Measurements from ENCODE around the gene NTN4. TPM values are rescaled to one million over a fixed set of nuclear protein-coding genes. Genes with fewer than 3 reads are reported as not detected.
"Not testable (repeated sequence)": the region's sequence is repeated elsewhere in the genome, so short reads cannot be mapped to it uniquely, and the experiment has no call there.

The NTN4 gene
- total RNA-seq, result 44.3 TPM

DNA sequence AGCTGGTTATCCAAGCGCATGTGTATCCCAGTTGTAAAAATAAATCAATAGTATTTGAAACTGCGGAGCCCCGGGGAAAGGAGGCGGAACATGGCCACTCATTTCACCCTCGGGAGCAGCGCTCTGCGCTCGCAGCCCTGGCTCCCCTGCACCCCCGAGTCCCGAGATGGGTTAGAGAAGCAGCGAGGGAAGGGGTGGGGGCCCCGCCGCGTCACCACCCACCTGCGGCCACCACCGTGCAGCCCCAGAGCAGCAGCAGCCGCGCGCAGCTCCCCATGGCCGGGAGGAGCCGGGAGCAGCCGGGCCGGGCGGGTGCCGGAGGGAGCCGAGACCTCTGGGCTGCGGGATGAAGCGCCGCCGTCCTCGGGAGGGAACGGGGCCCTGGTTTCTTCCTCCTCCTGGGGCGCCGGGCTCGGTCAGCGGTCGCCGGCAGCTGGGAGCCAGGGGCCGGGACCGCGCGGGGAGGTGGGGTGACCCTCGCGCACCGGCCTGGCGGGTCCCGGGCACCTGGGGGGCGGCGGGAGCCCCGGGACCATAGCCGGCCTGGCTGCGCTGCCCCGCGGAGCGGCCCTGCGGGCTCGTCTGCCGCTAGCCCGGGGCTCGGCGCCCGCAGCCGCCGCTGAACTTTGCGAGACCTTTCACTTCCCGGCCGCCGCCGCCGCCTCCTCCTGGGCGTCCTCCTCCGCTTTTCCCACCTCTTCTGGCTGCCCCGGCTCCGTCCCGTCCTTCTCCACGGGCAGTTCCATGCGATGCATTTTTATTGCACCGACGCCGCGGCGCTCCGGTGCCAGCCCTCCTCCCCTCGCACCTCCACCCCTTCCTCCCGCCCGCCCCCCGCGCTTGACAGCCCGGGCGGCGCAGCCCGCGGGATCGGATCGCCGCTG is at the start of gene NTN4:
Gene NTN4, minus strand, starts transcription at position 732 of the 884 bp plus-strand sequence. Its CDS starts 455 bp downstream, at position 277.
- DNase-seq, result no peak

GRCh38 chr12:95838125-95838524 is 47.6 kb upstream of the NTN4 start:
- DNase-seq, result no peak

DNA sequence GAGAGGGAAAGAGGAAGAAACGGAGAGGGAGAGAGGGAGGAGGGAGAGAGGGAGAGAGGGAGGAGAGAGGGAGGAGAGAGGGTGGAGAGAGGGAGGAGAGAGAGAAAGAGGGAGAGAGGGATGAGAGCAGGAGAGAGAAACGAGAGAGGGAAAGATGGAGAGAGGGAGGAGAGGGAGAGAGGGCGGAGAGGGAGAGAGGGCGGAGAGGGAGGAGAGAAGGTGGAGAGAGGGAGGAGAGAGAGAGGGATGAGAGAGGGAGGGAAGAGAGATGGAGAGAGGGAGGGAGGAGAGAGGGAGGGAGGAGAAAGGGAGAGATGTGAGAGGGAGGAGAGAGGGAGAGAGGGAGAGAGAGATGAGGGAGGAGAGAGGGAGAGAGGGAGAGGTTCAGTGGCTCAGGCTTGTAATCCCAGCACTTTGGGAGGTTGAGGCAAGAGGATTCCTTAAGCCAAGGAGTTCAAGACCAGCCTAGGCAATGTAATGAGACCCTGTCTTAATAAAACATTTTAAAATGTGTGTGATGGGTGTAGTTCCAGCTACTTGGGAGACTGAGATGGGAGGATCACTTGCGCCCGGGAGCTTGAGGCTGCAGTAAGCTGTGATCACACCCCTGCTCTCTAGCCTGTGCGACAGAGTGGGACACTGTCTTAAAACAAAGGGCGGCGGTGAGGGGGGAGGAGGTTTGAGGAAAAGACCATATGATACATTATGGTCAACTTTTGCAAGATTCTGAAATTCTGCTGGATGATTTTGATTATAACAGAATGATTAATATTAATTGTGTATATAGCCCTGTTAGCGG is 46.9 kb upstream of the NTN4 start:
- no peak for DNase-seq

GRCh38 chr12:95836630-95837239 is 46.2 kb upstream of the NTN4 start:
- DNase-seq, result no peak

DNA sequence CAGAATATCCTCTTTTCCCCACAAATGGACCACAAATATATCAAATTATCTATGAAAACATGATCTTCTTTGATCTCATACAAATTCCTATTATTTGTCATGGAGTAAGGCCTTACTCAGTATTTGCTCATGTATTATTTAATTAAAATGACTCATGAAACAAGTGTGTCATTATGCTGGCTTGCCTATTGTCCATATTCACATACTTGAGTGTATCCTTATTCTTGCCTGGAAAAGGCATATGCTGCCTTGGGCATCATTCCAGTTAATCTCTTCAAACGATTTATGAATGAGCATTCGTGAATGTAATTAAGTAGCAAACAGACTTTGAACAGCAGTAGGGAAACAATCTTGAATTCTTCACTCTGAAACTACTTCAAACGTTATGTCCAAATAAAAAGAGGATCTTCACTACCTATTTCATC is 45.6 kb upstream of the NTN4 start:
- no peak for DNase-seq

DNA sequence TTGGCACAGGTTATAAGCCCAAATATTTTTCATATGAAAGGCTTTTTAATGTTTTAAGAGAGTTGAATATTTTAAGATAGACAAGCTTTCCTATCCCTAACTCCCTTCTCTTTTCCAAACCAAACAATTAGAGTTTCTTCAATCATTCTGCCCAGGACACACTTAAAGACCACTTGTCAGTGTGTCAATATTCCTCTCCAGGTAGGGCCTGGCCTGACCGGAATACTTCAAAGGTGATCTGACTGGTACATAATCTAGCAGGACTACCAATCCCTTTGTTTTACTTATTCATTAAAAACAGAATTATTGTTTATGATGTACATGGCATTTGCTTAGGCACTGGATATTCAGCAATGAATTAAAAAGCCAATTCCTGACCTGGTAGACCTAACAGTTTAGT is 44.0 kb upstream of the NTN4 start:
- DNase-seq, result no peak

DNA sequence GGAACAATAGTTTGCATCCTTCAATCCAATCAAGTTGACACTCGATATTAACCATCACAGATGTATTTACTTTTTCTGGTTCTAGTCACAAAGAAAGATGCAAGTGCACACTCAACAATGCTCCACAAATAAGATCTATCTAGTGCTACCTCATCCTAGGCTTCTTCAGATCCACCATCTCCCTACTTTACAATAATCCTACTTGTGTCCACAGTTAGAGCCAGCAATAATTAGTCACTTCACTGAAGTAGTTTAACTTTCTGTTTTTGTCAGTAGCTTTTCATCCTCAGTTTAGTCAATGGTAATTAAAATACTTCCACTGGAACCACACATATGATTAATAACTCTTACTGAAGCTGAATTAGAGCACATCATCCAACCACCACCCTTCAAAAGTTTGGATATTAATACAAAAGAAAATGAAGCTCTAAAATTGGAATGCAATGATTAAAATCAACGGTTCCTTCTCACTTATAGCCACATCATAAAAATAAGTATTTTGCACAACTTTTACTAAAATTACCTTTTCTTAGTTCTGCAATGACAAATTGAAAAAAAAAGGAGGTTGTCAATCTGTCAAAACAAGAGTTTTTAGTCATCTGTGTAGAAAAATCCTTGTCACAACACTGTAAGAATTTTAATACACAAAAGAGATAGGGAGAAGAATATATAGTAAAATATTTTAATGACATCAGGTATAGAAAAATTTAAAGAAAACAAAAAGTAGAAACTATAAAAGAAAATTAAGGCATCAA is 39.9 kb upstream of the NTN4 start:
- DNase-seq, result no peak

GRCh38 chr12:95829395-95829794 is 38.8 kb upstream of the NTN4 start:
- no peak for DNase-seq

DNA sequence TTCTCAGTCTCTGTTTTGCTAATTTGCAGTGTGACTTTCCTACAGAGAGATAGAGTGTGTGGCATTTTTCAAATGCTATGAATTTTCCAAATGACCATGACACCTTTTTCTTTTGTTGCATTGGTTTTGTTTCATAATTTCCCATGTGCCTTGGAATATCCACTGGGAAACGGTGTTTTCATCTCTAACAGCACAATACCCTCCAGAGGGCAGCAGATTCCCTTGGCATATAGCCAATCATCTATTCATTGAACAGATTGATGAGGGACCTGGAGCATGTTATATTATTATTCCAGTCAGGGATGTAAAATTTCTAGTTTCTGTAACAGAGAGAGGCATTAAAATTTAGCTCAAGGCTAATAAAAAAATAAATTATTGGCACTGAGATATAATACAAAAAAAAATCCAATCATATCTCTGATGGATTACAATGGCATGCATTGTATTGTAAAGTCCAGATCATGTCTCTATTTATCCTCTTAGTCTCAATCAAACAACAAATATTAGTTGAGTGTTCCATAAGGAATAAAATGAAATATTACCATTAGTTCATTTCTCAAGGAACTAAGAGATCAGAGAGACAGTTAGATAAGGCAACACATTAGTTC is 29.6 kb upstream of the NTN4 start:
- no peak for DNase-seq

DNA sequence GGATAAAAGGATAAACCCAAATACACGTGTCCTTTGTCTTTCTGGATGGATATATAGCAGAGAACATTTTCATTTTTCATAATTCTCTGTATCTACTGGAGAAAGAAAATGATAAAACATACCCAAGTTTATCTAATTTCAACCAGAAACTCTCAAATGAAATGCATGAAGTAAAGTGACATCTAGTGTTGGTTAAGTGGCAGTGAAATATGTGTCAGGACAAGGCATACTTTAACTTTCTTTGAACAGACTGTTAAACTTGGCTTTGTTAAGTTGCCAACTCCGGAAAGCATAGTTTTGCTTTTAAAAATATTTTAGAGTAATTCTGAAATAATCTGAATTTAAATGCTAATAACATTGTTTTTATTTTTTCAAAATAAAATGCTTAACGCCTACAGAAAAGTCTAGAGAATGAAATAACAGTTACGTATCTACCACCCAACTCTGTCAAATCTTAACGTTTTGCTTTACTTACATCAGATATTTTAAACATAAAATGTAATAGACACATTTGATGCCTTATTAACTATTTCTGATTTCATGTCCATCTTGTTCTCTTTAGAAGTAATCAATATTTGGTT is 25.2 kb upstream of the NTN4 start:
- DNase-seq, result no peak

DNA sequence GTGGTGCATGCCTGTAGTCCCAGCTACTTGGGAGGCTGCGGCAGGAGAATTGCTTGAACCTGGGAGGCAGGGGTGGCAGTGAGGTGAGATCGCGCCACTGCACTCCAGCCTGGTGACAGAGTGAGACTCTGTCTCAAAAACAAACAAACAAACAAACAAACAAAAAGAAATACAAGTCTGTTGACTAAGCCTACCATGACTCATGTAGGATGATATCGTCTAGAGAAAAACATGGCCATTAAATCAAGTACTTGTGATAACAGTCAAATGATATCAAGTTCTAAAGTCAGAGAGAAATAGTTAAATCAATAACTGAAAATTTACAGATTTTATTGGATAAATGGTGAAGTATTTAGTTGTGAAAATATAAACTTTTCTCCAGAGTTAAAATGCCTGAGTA is 21.6 kb upstream of the NTN4 start:
- DNase-seq, result not testable (repeated sequence)

GRCh38 chr12:95810411-95810810 is 19.8 kb upstream of the NTN4 start:
- DNase-seq, result no peak

- DNase-seq, result no peak
Observed at GRCh38 chr12:95809000-95809680, 18.6 kb upstream of the NTN4 start.

- no peak for DNase-seq
Observed at GRCh38 chr12:95808146-95808545, 17.6 kb upstream of the NTN4 start.

DNA sequence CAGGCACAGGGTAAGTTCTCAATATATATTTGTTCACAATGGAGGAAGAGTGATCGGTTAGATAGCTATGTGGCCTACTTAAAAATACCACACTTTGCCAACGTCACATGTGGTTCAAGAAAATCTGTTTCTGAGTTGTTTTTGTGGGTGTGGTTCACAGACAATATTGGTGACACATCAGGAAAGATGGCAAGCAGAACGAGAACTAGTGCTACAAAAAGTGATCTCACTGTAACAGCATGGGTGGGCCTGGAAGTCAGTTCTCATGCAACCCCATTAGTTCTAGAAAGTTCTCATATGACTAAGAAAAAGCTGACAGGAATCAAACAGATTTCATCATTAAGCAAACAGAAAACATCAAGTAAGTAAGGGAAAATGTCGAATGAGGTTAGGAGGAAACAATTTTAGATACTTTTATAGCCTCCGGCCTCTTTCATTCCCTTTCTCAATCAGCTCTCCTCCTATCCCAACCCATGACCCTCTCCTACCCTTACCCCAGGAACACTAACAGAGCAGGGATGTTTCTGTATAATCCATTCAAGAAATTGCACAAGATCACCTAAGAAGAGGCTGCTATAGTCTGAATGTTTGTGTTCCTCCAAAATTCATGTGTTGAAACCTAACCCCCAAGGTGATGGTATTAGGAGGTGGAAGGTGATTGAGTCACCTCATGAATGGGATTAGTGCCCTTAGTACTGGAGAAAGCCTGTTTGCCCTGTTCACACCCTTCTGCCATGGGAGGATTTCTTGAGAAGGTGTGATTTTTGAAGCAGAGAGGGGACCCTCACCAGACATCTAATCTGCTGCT is 15.5 kb upstream of the NTN4 start:
- DNase-seq, result no peak

GRCh38 chr12:95804291-95804690 is 13.7 kb upstream of the NTN4 start:
- no peak for DNase-seq

DNA sequence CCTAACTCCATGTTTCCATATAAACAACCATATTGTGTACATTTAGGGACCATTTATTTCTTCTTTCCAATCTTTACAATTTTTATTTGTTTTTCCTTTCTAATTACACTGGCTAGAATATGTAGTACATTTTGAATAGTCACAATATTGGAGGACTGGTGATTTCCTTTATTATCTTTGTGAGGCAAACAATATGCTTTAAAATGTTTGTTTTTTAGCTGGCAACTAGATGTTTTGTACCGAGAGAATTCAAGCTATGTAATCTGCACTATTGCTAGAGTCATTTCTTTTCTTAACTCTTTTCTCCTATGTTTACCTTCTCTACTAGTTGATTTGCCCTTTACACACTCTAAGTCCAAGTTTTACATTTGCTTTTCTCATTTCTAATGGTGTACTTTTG is 13.3 kb upstream of the NTN4 start:
- DNase-seq, result no peak

GRCh38 chr12:95802482-95803270 is 12.1 kb upstream of the NTN4 start:
- no peak for DNase-seq

- no peak for DNase-seq
Observed at GRCh38 chr12:95796982-95797289, 6.4 kb upstream of the NTN4 start.

Measured in occipital lobe (tissue), 2 donors.